DOHH2 (cell line): ENCODE data around the gene CELF5.

ENCODE experiments used
- EZH2phosphoT487 ChIP-seq: fragments of 200-600 bp; sonication (generic); IDR thresholded peaks from 2 replicates; pipeline ENCODE4 v1.6.1; 2017; ENCODE audit warnings: borderline replicate concordance, mild to moderate bottlenecking, antibody characterized with exemption, low read length, moderate library complexity, mixed read lengths
- TF ChIP-seq, protein P1 (sequence below): fragments of 200-600 bp; sonication (generic); IDR thresholded peaks from one replicate; pipeline ENCODE4 v1.5.1; 2014; ENCODE audit warnings: antibody characterized with exemption, mild to moderate bottlenecking, low read depth, low read length; ENCODE audit not compliant: poor library complexity, severe bottlenecking

DNA sequence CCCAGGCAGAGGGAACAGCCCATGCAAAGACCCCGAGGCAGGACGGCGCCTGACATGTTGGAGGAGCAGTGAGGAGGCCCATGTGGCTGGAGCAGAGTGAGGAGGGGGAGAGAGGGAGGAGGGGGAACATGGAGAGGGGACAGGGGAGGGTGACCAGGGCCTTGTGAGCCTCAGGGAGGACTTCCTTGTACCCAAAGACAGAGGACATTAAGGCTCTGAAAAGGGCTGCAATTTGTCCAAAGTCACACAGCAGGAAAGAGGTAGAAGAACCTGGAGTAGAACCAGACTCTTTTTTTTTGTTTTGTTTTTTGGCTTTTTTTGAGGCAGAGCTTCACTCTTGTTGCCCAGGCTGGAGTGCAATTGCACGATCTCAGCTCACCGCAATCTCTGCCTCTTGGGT is 67.2 kb downstream of the CELF5 start:
- no peak for TF ChIP-seq EZH2phosphoT487
- TF ChIP-seq, protein P1, sequence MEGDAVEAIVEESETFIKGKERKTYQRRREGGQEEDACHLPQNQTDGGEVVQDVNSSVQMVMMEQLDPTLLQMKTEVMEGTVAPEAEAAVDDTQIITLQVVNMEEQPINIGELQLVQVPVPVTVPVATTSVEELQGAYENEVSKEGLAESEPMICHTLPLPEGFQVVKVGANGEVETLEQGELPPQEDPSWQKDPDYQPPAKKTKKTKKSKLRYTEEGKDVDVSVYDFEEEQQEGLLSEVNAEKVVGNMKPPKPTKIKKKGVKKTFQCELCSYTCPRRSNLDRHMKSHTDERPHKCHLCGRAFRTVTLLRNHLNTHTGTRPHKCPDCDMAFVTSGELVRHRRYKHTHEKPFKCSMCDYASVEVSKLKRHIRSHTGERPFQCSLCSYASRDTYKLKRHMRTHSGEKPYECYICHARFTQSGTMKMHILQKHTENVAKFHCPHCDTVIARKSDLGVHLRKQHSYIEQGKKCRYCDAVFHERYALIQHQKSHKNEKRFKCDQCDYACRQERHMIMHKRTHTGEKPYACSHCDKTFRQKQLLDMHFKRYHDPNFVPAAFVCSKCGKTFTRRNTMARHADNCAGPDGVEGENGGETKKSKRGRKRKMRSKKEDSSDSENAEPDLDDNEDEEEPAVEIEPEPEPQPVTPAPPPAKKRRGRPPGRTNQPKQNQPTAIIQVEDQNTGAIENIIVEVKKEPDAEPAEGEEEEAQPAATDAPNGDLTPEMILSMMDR: no peak
